ENCODE measurements around the gene ADIRF.
"Not testable (repeated sequence)": the region's sequence is repeated elsewhere in the genome, so short reads cannot be mapped to it uniquely, and the experiment has no call there.

ADIRF gene

GRCh38 chr10:86968271-86968993 lies at the start of gene ADIRF:
TSS of gene ADIRF (plus strand) at chr10:86968482. CDS start at chr10:86968545, 63 bp downstream.
- Mint-ChIP-seq H3K4me1 (ENCODE audit: low read depth) (peaks cover 51% of the 10 kb centered on the region), H3K27me3 (no peaks in the 10 kb centered on the region), H3K4me3 (peak within 1 kb of the TSS; percentile 58), H3K36me3 (no peaks in the 10 kb centered on the region), H3K27ac (no peak within 1 kb of the TSS), H3K9me3 (ENCODE audit: low read depth) (no peaks in the 10 kb centered on the region)

GRCh38 chr10:86922553-86922961 lies 45.7 kb upstream of the ADIRF start:
- H3K27me3 Mint-ChIP-seq = no peaks in the 10 kb centered on the region
- H3K27ac Mint-ChIP-seq = no peak overlapping the region
- no peaks in the 10 kb centered on the region for H3K4me1 Mint-ChIP-seq (ENCODE audit: low read depth)
- H3K9me3 Mint-ChIP-seq (ENCODE audit: low read depth) = no peaks in the 10 kb centered on the region
- H3K36me3 Mint-ChIP-seq = peaks cover 10% of the 10 kb centered on the region
- no peak overlapping the region for H3K4me3 Mint-ChIP-seq

- H3K4me3 Mint-ChIP-seq = no peak overlapping the region
- peaks cover 2% of the 10 kb centered on the region for H3K36me3 Mint-ChIP-seq
- no peaks in the 10 kb centered on the region for H3K27me3 Mint-ChIP-seq
- H3K27ac Mint-ChIP-seq = no peak overlapping the region
- no peaks in the 10 kb centered on the region for H3K4me1 Mint-ChIP-seq (ENCODE audit: low read depth)
- no peaks in the 10 kb centered on the region for H3K9me3 Mint-ChIP-seq (ENCODE audit: low read depth)
Measured at GRCh38 chr10:86929468-86930380, 38.6 kb upstream of the ADIRF start.

- Mint-ChIP-seq H3K27ac (no peak overlapping the region), H3K4me3 (no peak overlapping the region), H3K27me3 (no peaks in the 10 kb centered on the region), H3K36me3 (peaks cover 2% of the 10 kb centered on the region), H3K9me3 (ENCODE audit: low read depth) (no peaks in the 10 kb centered on the region), H3K4me1 (ENCODE audit: low read depth) (no peaks in the 10 kb centered on the region)
Measured at GRCh38 chr10:86931872-86932271, 36.4 kb upstream of the ADIRF start.

- Mint-ChIP-seq H3K9me3 (ENCODE audit: low read depth) (no peaks in the 10 kb centered on the region), H3K4me1 (ENCODE audit: low read depth) (no peaks in the 10 kb centered on the region), H3K27me3 (no peaks in the 10 kb centered on the region), H3K36me3 (peaks cover 2% of the 10 kb centered on the region), H3K27ac (no peak overlapping the region), H3K4me3 (no peak overlapping the region)
Measured at GRCh38 chr10:86932674-86933073, 35.6 kb upstream of the ADIRF start.

GRCh38 chr10:86934162-86934711 lies 34.0 kb upstream of the ADIRF start:
- H3K27me3 Mint-ChIP-seq; H3K4me3 Mint-ChIP-seq; H3K9me3 Mint-ChIP-seq (ENCODE audit: low read depth); H3K36me3 Mint-ChIP-seq; H3K4me1 Mint-ChIP-seq (ENCODE audit: low read depth); H3K27ac Mint-ChIP-seq: not testable (repeated sequence)

GRCh38 chr10:86936661-86937501 lies 31.4 kb upstream of the ADIRF start:
- Mint-ChIP-seq H3K9me3 (ENCODE audit: low read depth) (no peaks in the 10 kb centered on the region), H3K4me1 (ENCODE audit: low read depth) (no peaks in the 10 kb centered on the region), H3K36me3 (no peaks in the 10 kb centered on the region), H3K27ac (no peak overlapping the region), H3K4me3 (no peak overlapping the region), H3K27me3 (no peaks in the 10 kb centered on the region)

GRCh38 chr10:86937502-86938154 lies 30.7 kb upstream of the ADIRF start:
- no peaks in the 10 kb centered on the region for H3K4me1 Mint-ChIP-seq (ENCODE audit: low read depth)
- no peaks in the 10 kb centered on the region for H3K27me3 Mint-ChIP-seq
- no peaks in the 10 kb centered on the region for H3K9me3 Mint-ChIP-seq (ENCODE audit: low read depth)
- no peak overlapping the region for H3K4me3 Mint-ChIP-seq
- no peak overlapping the region for H3K27ac Mint-ChIP-seq
- no peaks in the 10 kb centered on the region for H3K36me3 Mint-ChIP-seq

- H3K4me3 Mint-ChIP-seq = no peak overlapping the region
- H3K9me3 Mint-ChIP-seq (ENCODE audit: low read depth) = no peaks in the 10 kb centered on the region
- H3K27me3 Mint-ChIP-seq = no peaks in the 10 kb centered on the region
- H3K4me1 Mint-ChIP-seq (ENCODE audit: low read depth) = no peaks in the 10 kb centered on the region
- no peak overlapping the region for H3K27ac Mint-ChIP-seq
- H3K36me3 Mint-ChIP-seq = no peaks in the 10 kb centered on the region
Measured at GRCh38 chr10:86938260-86938659, 30.0 kb upstream of the ADIRF start.

- not testable (repeated sequence) for H3K36me3 Mint-ChIP-seq; H3K9me3 Mint-ChIP-seq (ENCODE audit: low read depth); H3K4me1 Mint-ChIP-seq (ENCODE audit: low read depth); H3K27me3 Mint-ChIP-seq; H3K27ac Mint-ChIP-seq; H3K4me3 Mint-ChIP-seq
Measured at GRCh38 chr10:86940076-86940475, 28.2 kb upstream of the ADIRF start.

GRCh38 chr10:86940677-86941076 lies 27.6 kb upstream of the ADIRF start:
- no peak overlapping the region for H3K4me3 Mint-ChIP-seq
- no peaks in the 10 kb centered on the region for H3K9me3 Mint-ChIP-seq (ENCODE audit: low read depth)
- H3K27me3 Mint-ChIP-seq = no peaks in the 10 kb centered on the region
- peaks cover 4% of the 10 kb centered on the region for H3K4me1 Mint-ChIP-seq (ENCODE audit: low read depth)
- no peaks in the 10 kb centered on the region for H3K36me3 Mint-ChIP-seq
- no peak overlapping the region for H3K27ac Mint-ChIP-seq

- no peak overlapping the region for H3K4me3 Mint-ChIP-seq
- H3K27me3 Mint-ChIP-seq = no peaks in the 10 kb centered on the region
- peaks cover 4% of the 10 kb centered on the region for H3K4me1 Mint-ChIP-seq (ENCODE audit: low read depth)
- H3K36me3 Mint-ChIP-seq = no peaks in the 10 kb centered on the region
- H3K9me3 Mint-ChIP-seq (ENCODE audit: low read depth) = no peaks in the 10 kb centered on the region
- no peak overlapping the region for H3K27ac Mint-ChIP-seq
Measured at GRCh38 chr10:86941426-86941825, 26.9 kb upstream of the ADIRF start.

- Mint-ChIP-seq H3K4me3 (no peak overlapping the region), H3K9me3 (ENCODE audit: low read depth) (no peaks in the 10 kb centered on the region), H3K36me3 (no peaks in the 10 kb centered on the region), H3K27me3 (no peaks in the 10 kb centered on the region), H3K4me1 (ENCODE audit: low read depth) (peaks cover 4% of the 10 kb centered on the region), H3K27ac (no peak overlapping the region)
Measured at GRCh38 chr10:86941991-86942421, 26.3 kb upstream of the ADIRF start.

Data from activated naive CD8-positive, alpha-beta T cell (primary cell).